HG02884 (cell line): Measurements from ENCODE around the gene FBP1.

ENCODE experiments used
- ATAC-seq: cut with Tn5 transposase; IDR thresholded peaks from one replicate; pipeline ENCODE4 v1.9.1; 2021; ENCODE audit warnings: mild to moderate bottlenecking, moderate library complexity; ENCODE audit not compliant: unreplicated experiment

Gene FBP1

GRCh38 chr9:94639061-94639998 lies at the start of gene FBP1:
Gene FBP1, minus strand, starts transcription at chr9:94639518. Its CDS starts 208 bp downstream, at chr9:94639310.
- ATAC-seq, result no peak

GRCh38 chr9:94687451-94687850 lies 48.1 kb upstream of the FBP1 start:
- ATAC-seq, result no peak

- no peak for ATAC-seq
Measured at GRCh38 chr9:94685359-94685758, 46.0 kb upstream of the FBP1 start.

- ATAC-seq, result no peak
Measured at GRCh38 chr9:94681508-94681907, 42.2 kb upstream of the FBP1 start.

- ATAC-seq, result no peak
Measured at GRCh38 chr9:94680621-94681020, 41.3 kb upstream of the FBP1 start.

GRCh38 chr9:94680020-94680419 lies 40.7 kb upstream of the FBP1 start:
- ATAC-seq, result no peak

GRCh38 chr9:94679587-94679986 lies 40.3 kb upstream of the FBP1 start:
- no peak for ATAC-seq

GRCh38 chr9:94677929-94678328 lies 38.6 kb upstream of the FBP1 start:
- ATAC-seq, result no peak

GRCh38 chr9:94676446-94677131 lies 37.3 kb upstream of the FBP1 start:
- no peak for ATAC-seq

GRCh38 chr9:94675008-94675881 lies 35.9 kb upstream of the FBP1 start:
- ATAC-seq, result no peak

GRCh38 chr9:94672811-94673487 lies 33.6 kb upstream of the FBP1 start:
- ATAC-seq, result no peak

GRCh38 chr9:94668928-94669729 lies 29.8 kb upstream of the FBP1 start:
- peak; percentile 73 for ATAC-seq

- no peak for ATAC-seq
Measured at GRCh38 chr9:94668418-94668927, 29.2 kb upstream of the FBP1 start.

GRCh38 chr9:94666364-94667099 lies 27.2 kb upstream of the FBP1 start:
- no peak for ATAC-seq

GRCh38 chr9:94665613-94666012 lies 26.3 kb upstream of the FBP1 start:
- no peak for ATAC-seq

GRCh38 chr9:94664801-94665200 lies 25.5 kb upstream of the FBP1 start:
- ATAC-seq, result no peak

GRCh38 chr9:94663640-94664039 lies 24.3 kb upstream of the FBP1 start:
- ATAC-seq, result no peak

GRCh38 chr9:94663140-94663539 lies 23.8 kb upstream of the FBP1 start:
- ATAC-seq, result no peak
